ENCODE data around the gene ACTN1. TPM values are rescaled to one million over a fixed set of nuclear protein-coding genes. Genes with fewer than 3 reads are reported as not detected.
A peak's percentile ranks its signal among the peaks of the same experiment; 100 is the strongest.

The ACTN1 gene
- total RNA-seq, 1 donor from 2014 or later, result 286 TPM

GRCh38 chr14:68951800-68952530, 27.1 kb downstream of the ACTN1 start:
- no peak for DNase-seq (ENCODE audit: low spot score)

GRCh38 chr14:68951035-68951797, 27.9 kb downstream of the ACTN1 start:
- peak; percentile 93 for DNase-seq (ENCODE audit: low spot score)

GRCh38 chr14:68950111-68950510, 29.0 kb downstream of the ACTN1 start:
- DNase-seq (ENCODE audit: low spot score), result no peak

- no peak for DNase-seq (ENCODE audit: low spot score)
Observed at GRCh38 chr14:68949601-68949965, 29.5 kb downstream of the ACTN1 start.

- no peak for DNase-seq (ENCODE audit: low spot score)
Observed at GRCh38 chr14:68948686-68949600, 30.2 kb downstream of the ACTN1 start.

- DNase-seq (ENCODE audit: low spot score), result peak; percentile 68
Observed at GRCh38 chr14:68947802-68948201, 31.3 kb downstream of the ACTN1 start.

- DNase-seq (ENCODE audit: low spot score), result no peak
Observed at GRCh38 chr14:68946489-68946822, 32.6 kb downstream of the ACTN1 start.

GRCh38 chr14:68945585-68946488, 33.3 kb downstream of the ACTN1 start:
- DNase-seq (ENCODE audit: low spot score), result no peak

GRCh38 chr14:68945190-68945584, 33.9 kb downstream of the ACTN1 start:
- DNase-seq (ENCODE audit: low spot score), result no peak

- no peak for DNase-seq (ENCODE audit: low spot score)
Observed at GRCh38 chr14:68944162-68944561, 34.9 kb downstream of the ACTN1 start.

GRCh38 chr14:68943107-68943506, 36.0 kb downstream of the ACTN1 start:
- no peak for DNase-seq (ENCODE audit: low spot score)

- DNase-seq (ENCODE audit: low spot score), result no peak
Observed at GRCh38 chr14:68942296-68943035, 36.6 kb downstream of the ACTN1 start.

GRCh38 chr14:68941820-68942219, 37.3 kb downstream of the ACTN1 start:
- DNase-seq (ENCODE audit: low spot score), result peak; percentile 84

GRCh38 chr14:68940614-68941185, 38.4 kb downstream of the ACTN1 start:
- DNase-seq (ENCODE audit: low spot score), result no peak

GRCh38 chr14:68939893-68940613, 39.0 kb downstream of the ACTN1 start:
- DNase-seq (ENCODE audit: low spot score), result peak; percentile 78

GRCh38 chr14:68939181-68939892, 39.8 kb downstream of the ACTN1 start:
- no peak for DNase-seq (ENCODE audit: low spot score)

- DNase-seq (ENCODE audit: low spot score), result no peak
Observed at GRCh38 chr14:68938271-68939150, 40.6 kb downstream of the ACTN1 start.

Measured in ureter (tissue), 1 donor.